Testis (tissue), 2 donors: ENCODE results near the gene RAB1A.

Source experiments
- POLR2A ChIP-seq: fragments of 450-650 bp; IDR thresholded peaks from one replicate; pipeline ENCODE4 v1.6.1; 2017; ENCODE audit warnings: antibody characterized with exemption, mild to moderate bottlenecking, moderate library complexity
- TF ChIP-seq, protein P1 (sequence below), 3 experiments: fragments of 450-650 bp in 2 of 3; fragments of 200-600 bp in 1 of 3; sonication (generic) in 1 of 3; IDR thresholded peaks; one replicate each; pipeline ENCODE4 v1.5.1; 2016 to 2019; ENCODE audit warnings: antibody characterized with exemption in 3 of 3, mild to moderate bottlenecking in 2 of 3, moderate library complexity in 1 of 3

DNA sequence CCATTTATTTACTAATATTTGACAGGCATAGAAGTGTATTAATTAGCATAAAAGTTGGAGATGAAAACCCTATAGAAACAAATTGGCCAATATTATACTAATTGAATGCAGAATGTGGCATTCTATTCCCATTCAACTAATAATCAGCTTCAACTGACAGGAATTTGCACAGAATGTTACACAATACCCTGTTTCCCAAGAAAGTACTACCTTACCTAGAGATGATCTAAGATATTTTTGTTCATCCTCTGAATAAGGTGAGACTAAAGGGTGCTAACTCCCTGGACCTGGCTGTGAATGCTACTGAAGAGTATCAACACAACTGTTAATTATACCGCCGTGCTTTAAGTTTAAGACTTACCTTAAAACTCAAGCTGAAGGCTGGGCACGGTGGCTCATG lies 44.8 kb downstream of the RAB1A start:
- TF ChIP-seq, protein P1, sequence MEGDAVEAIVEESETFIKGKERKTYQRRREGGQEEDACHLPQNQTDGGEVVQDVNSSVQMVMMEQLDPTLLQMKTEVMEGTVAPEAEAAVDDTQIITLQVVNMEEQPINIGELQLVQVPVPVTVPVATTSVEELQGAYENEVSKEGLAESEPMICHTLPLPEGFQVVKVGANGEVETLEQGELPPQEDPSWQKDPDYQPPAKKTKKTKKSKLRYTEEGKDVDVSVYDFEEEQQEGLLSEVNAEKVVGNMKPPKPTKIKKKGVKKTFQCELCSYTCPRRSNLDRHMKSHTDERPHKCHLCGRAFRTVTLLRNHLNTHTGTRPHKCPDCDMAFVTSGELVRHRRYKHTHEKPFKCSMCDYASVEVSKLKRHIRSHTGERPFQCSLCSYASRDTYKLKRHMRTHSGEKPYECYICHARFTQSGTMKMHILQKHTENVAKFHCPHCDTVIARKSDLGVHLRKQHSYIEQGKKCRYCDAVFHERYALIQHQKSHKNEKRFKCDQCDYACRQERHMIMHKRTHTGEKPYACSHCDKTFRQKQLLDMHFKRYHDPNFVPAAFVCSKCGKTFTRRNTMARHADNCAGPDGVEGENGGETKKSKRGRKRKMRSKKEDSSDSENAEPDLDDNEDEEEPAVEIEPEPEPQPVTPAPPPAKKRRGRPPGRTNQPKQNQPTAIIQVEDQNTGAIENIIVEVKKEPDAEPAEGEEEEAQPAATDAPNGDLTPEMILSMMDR (IDR thresholded peaks at IDR 0.05): no peak
- TF ChIP-seq POLR2A: no peak
